Measurements from ENCODE around the gene DKC1. TPM values are rescaled to one million over a fixed set of nuclear protein-coding genes. Genes with fewer than 3 reads are reported as not detected.
A peak's percentile ranks its signal among the peaks of the same experiment; 100 is the strongest.

DKC1 gene
- total and polyA plus RNA-seq, 2 donors from 2014 or later: 21.7 to 35.7 TPM

GRCh38 chrX:154730253-154730891 is 32.3 kb upstream of the DKC1 start:
- H3K36me3 ChIP-seq (ENCODE audit: control insufficient read depth in 2 of 3, insufficient read depth in 3 of 3, low read length in 3 of 3): no peaks in the 10 kb centered on the region

GRCh38 chrX:154731184-154731583 is 31.5 kb upstream of the DKC1 start:
- no peak for TF ChIP-seq CTCF (IDR thresholded peaks at IDR 0.05; ENCODE audit: borderline replicate concordance, extremely low read depth, insufficient read depth)
- H3K27ac ChIP-seq (ENCODE audit: low read depth in 2 of 2, low read length in 2 of 2): no peak overlapping the region
- H3K4me3 ChIP-seq (ENCODE audit: low read length in 3 of 3): no peak overlapping the region
- intact Hi-C loops (cut with DNase I): no loop called here
- FAIRE-seq: no peak
- H3K4me1 ChIP-seq (ENCODE audit: control insufficient read depth in 2 of 3, insufficient read depth in 2 of 3, low read depth in 1 of 3, low read length in 3 of 3): peaks cover 0 to 47% (median 28%) of the 10 kb centered on the region in 3 donors
- no peaks in the 10 kb centered on the region for H3K36me3 ChIP-seq (ENCODE audit: control insufficient read depth in 2 of 3, insufficient read depth in 3 of 3, low read length in 3 of 3)
- H3K27me3 ChIP-seq (ENCODE audit: control insufficient read depth, insufficient read depth, low read length): no peaks in the 10 kb centered on the region
- H3K9ac ChIP-seq (ENCODE audit: low read length in 3 of 3): no peak overlapping the region
- no peak for DNase-seq
- no peaks in the 10 kb centered on the region for H3K9me3 ChIP-seq (ENCODE audit: control insufficient read depth in 2 of 3, insufficient read depth in 1 of 3, low read length in 3 of 3)

More at GRCh38 chrX:154730253-154730891, 32.3 kb upstream of the DKC1 start:
- FAIRE-seq (no peak), DNase-seq (peak in 4 of 5 donors; percentile 22 to 83 (median 67))
- Histone ChIP-seq H3K27ac (ENCODE audit: low read depth in 2 of 2, low read length in 2 of 2) (peak overlapping the region; percentile 48 to 51), H3K4me1 (ENCODE audit: control insufficient read depth in 2 of 3, insufficient read depth in 2 of 3, low read depth in 1 of 3, low read length in 3 of 3) (peaks cover 0 to 47% (median 22%) of the 10 kb centered on the region in 3 donors), H3K4me3 (ENCODE audit: low read length in 3 of 3) (no peak overlapping the region), H3K9ac (ENCODE audit: low read length in 3 of 3) (no peak overlapping the region), H3K27me3 (ENCODE audit: control insufficient read depth, insufficient read depth, low read length) (no peaks in the 10 kb centered on the region), H3K9me3 (ENCODE audit: control insufficient read depth in 2 of 3, insufficient read depth in 1 of 3, low read length in 3 of 3) (no peaks in the 10 kb centered on the region)
- intact Hi-C loops (cut with DNase I): no loop called here
- TF ChIP-seq CTCF (IDR thresholded peaks at IDR 0.05; ENCODE audit: borderline replicate concordance, extremely low read depth, insufficient read depth): no peak

GRCh38 chrX:154731881-154732280 is 30.8 kb upstream of the DKC1 start:
- TF ChIP-seq CTCF (IDR thresholded peaks at IDR 0.05; ENCODE audit: borderline replicate concordance, extremely low read depth, insufficient read depth): no peak
- H3K27me3 ChIP-seq (ENCODE audit: control insufficient read depth, insufficient read depth, low read length): no peaks in the 10 kb centered on the region
- H3K36me3 ChIP-seq (ENCODE audit: control insufficient read depth in 2 of 3, insufficient read depth in 3 of 3, low read length in 3 of 3): no peaks in the 10 kb centered on the region
- FAIRE-seq (no peak), DNase-seq (no peak)
- H3K4me1 ChIP-seq (ENCODE audit: control insufficient read depth in 2 of 3, insufficient read depth in 2 of 3, low read depth in 1 of 3, low read length in 3 of 3): peaks cover 0 to 47% (median 28%) of the 10 kb centered on the region in 3 donors
- H3K9me3 ChIP-seq (ENCODE audit: control insufficient read depth in 2 of 3, insufficient read depth in 1 of 3, low read length in 3 of 3): no peaks in the 10 kb centered on the region
- H3K4me3 ChIP-seq (ENCODE audit: low read length in 3 of 3): no peak overlapping the region
- no peak overlapping the region for H3K9ac ChIP-seq (ENCODE audit: low read length in 3 of 3)
- no peak overlapping the region for H3K27ac ChIP-seq (ENCODE audit: low read depth in 2 of 2, low read length in 2 of 2)
- intact Hi-C loops (cut with DNase I): no loop called here

Measured in kidney (tissue), 14 donors.